Fibroblast of lung (primary cell): Measurements from ENCODE around the gene MSANTD2. TPM values are rescaled to one million over a fixed set of nuclear protein-coding genes. Genes with fewer than 3 reads are reported as not detected.
"Not testable (repeated sequence)": the region's sequence is repeated elsewhere in the genome, so short reads cannot be mapped to it uniquely, and the experiment has no call there.

ENCODE experiments used
- DNase-seq, 2 donors: peaks; one replicate each; pipeline versions ENCODE4 v3.0.0 to v3.0.0-alpha.2; 2010; ENCODE audit warnings: low read depth in 2 of 2
- H2AFZ ChIP-seq: 2 replicates; pipeline ENCODE4 v1.5.1; 2012; ENCODE audit warnings: low read length, control low read depth, inconsistent platforms
- H3K27ac ChIP-seq: 2 replicates; pipeline ENCODE4 v1.5.1; 2011; ENCODE audit warnings: low read length, control low read depth; ENCODE audit not compliant: insufficient read depth
- H3K27me3 ChIP-seq: 2 replicates; pipeline ENCODE4 v1.5.1; 2011; ENCODE audit warnings: mild to moderate bottlenecking, low read length; ENCODE audit not compliant: control insufficient read depth, insufficient read depth
- H3K36me3 ChIP-seq: 2 replicates; pipeline ENCODE4 v1.5.1; 2011; ENCODE audit warnings: low read length; ENCODE audit not compliant: control insufficient read depth, insufficient read depth
- H3K4me1 ChIP-seq: 2 replicates; pipeline ENCODE4 v1.5.1; 2011; ENCODE audit warnings: low read length; ENCODE audit not compliant: control insufficient read depth, insufficient read depth; ENCODE audit errors: extremely low read depth
- H3K4me2 ChIP-seq: 2 replicates; pipeline ENCODE4 v1.5.1; 2011; ENCODE audit warnings: low read length, control low read depth; ENCODE audit not compliant: insufficient read depth; ENCODE audit errors: extremely low read depth
- H3K4me3 ChIP-seq, 4 experiments: fragments of 200-600 bp in 1 of 4; sonication (generic) in 1 of 4; replicated peaks in 1 of 4; 2 replicates each; pipeline ENCODE4 v1.5.1; 2011 to 2016; ENCODE audit warnings: low read length in 4 of 4, low read depth in 3 of 4, mild to moderate bottlenecking in 3 of 4, control low read depth in 2 of 4, inconsistent platforms in 1 of 4, mixed read lengths in 1 of 4; ENCODE audit not compliant: insufficient read depth in 1 of 4; ENCODE audit errors: control extremely low read depth in 1 of 4
- H3K79me2 ChIP-seq: 2 replicates; pipeline ENCODE4 v1.5.1; 2012; ENCODE audit warnings: mild to moderate bottlenecking, low read length, inconsistent platforms; ENCODE audit not compliant: control insufficient read depth, insufficient read depth
- H3K9ac ChIP-seq: 2 replicates; pipeline ENCODE4 v1.5.1; 2011; ENCODE audit warnings: mild to moderate bottlenecking, low read length, control low read depth; ENCODE audit not compliant: insufficient read depth
- H3K9me3 ChIP-seq: 2 replicates; pipeline ENCODE4 v1.5.1; 2012; ENCODE audit warnings: low read depth, low read length; ENCODE audit not compliant: control insufficient read depth, insufficient read depth
- H4K20me1 ChIP-seq: 2 replicates; pipeline ENCODE4 v1.5.1; 2011; ENCODE audit warnings: low read length; ENCODE audit not compliant: control insufficient read depth, insufficient read depth; ENCODE audit errors: extremely low read depth
- EZH2 ChIP-seq: IDR thresholded peaks from 2 replicates; pipeline ENCODE4 v1.5.1; 2012; ENCODE audit warnings: low read length, control low read depth, mild to moderate bottlenecking; ENCODE audit errors: missing control alignments
- polyA plus RNA-seq, 2 donors: library from polyadenylated mRNA; depleted of rRNA in 1 of 2; stranded (reverse) in 1 of 2; unstranded in 1 of 2; fragments of >200 nt; gene quantifications; 2 replicates each; pipeline ENCODE4 v1.2.1, GENCODE V29; 2011 to 2012; ENCODE audit warnings: missing spikeins in 1 of 2
- total RNA-seq: library from RNA; depleted of rRNA; stranded (reverse); fragments of >200 nt; gene quantifications from 2 replicates; pipeline ENCODE4 v1.2.1, GENCODE V29; 2014
- TF ChIP-seq, protein P1 (sequence below), 2 donors: IDR thresholded peaks in 1 of 2; conservative IDR thresholded peaks in 1 of 2; 1 replicate in 1 of 2; 2 replicates in 1 of 2; pipeline ENCODE4 v1.5.1; 2011 to 2012; ENCODE audit warnings: low read length in 2 of 2, control low read depth in 1 of 2, inconsistent platforms in 1 of 2, low read depth in 1 of 2, mild to moderate bottlenecking in 1 of 2

Gene MSANTD2
- total and polyA plus RNA-seq, 2 donors (not counting 1 experiment from before 2014, with no cell fraction given): 6.3 to 6.6 TPM

GRCh38 chr11:124778281-124778680, 21.9 kb downstream of the MSANTD2 start:
- Histone ChIP-seq H4K20me1 (no peaks in the 10 kb centered on the region), H3K4me3 (no peak overlapping the region), H3K27me3 (no peaks in the 10 kb centered on the region), H3K36me3 (no peaks in the 10 kb centered on the region), H3K9me3 (no peaks in the 10 kb centered on the region), H3K4me1 (no peaks in the 10 kb centered on the region), H3K9ac (no peak overlapping the region), H3K27ac (no peak overlapping the region), H2AFZ (no peak overlapping the region), H3K4me2 (no peak overlapping the region), H3K79me2 (no peaks in the 10 kb centered on the region)
- DNase-seq: no peak
- no peak for TF ChIP-seq EZH2
- TF ChIP-seq, protein P1, sequence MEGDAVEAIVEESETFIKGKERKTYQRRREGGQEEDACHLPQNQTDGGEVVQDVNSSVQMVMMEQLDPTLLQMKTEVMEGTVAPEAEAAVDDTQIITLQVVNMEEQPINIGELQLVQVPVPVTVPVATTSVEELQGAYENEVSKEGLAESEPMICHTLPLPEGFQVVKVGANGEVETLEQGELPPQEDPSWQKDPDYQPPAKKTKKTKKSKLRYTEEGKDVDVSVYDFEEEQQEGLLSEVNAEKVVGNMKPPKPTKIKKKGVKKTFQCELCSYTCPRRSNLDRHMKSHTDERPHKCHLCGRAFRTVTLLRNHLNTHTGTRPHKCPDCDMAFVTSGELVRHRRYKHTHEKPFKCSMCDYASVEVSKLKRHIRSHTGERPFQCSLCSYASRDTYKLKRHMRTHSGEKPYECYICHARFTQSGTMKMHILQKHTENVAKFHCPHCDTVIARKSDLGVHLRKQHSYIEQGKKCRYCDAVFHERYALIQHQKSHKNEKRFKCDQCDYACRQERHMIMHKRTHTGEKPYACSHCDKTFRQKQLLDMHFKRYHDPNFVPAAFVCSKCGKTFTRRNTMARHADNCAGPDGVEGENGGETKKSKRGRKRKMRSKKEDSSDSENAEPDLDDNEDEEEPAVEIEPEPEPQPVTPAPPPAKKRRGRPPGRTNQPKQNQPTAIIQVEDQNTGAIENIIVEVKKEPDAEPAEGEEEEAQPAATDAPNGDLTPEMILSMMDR (conservative IDR thresholded peaks at IDR 0.05 in 1 of 2, IDR thresholded peaks at IDR 0.05 in 1 of 2; ENCODE audit: low read depth in 1 of 2, low read length in 2 of 2): peak in 1 of 2 donors; percentile 21

DNA sequence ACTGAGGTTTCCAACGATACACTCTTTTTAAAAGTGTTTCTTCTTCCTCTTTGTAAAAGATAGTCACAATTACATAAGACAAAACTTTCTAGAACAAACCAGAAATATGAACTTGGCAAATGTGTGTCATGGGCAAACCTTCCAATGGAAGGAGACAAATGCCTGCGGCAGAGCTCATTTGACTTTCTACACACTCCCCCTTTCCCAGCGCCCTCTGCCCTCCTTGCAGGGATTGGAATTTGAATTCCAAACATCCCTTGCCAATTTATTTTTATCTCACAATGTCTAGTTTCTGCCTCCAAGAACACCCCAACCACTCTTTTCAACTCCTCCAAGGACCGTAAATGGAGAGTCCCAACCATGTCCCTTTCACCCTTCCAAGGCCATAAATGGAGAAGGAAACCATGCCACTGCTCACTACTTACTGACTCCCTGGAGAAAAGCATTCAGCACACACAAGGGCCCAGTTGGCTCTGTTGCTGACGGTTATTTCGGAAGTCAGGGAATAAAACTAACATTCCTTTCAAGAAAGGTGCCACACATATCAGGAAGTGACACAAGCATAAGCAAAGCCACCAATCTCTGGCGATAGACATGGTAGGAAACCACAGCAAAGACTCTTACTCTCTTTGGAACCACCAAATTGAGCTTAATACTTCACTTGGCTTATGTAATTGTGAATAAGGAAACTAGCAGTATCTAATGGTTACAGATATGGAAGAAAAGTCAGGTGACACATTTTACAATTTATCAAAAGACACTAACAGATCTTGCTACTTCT, 23.2 kb downstream of the MSANTD2 start:
- H3K27me3 ChIP-seq: no peaks in the 10 kb centered on the region
- no peak for DNase-seq
- H3K9ac ChIP-seq: no peak overlapping the region
- H4K20me1 ChIP-seq: no peaks in the 10 kb centered on the region
- no peaks in the 10 kb centered on the region for H3K36me3 ChIP-seq
- no peaks in the 10 kb centered on the region for H3K9me3 ChIP-seq
- H2AFZ ChIP-seq: no peak overlapping the region
- TF ChIP-seq, protein P1 (conservative IDR thresholded peaks at IDR 0.05 in 1 of 2, IDR thresholded peaks at IDR 0.05 in 1 of 2; ENCODE audit: low read depth in 1 of 2, low read length in 2 of 2): no peak
- TF ChIP-seq EZH2: no peak
- H3K4me2 ChIP-seq: no peak overlapping the region
- no peaks in the 10 kb centered on the region for H3K4me1 ChIP-seq
- no peak overlapping the region for H3K4me3 ChIP-seq
- H3K79me2 ChIP-seq: no peaks in the 10 kb centered on the region
- H3K27ac ChIP-seq: no peak overlapping the region

- not testable (repeated sequence) for H3K27me3 ChIP-seq, H3K27ac ChIP-seq, H3K9ac ChIP-seq, H4K20me1 ChIP-seq, H3K4me2 ChIP-seq, H2AFZ ChIP-seq, H3K9me3 ChIP-seq, H3K79me2 ChIP-seq, H3K36me3 ChIP-seq, H3K4me3 ChIP-seq, H3K4me1 ChIP-seq
- DNase-seq: peak in 1 of 2 donors; percentile 19
Measured at GRCh38 chr11:124770959-124771358, 29.2 kb downstream of the MSANTD2 start.
